A172 (cell line): Measurements from ENCODE around the gene PRKD2. TPM values are rescaled to one million over a fixed set of nuclear protein-coding genes. Genes with fewer than 3 reads are reported as not detected.

Source experiments
- DNase-seq: peaks from one replicate; pipeline ENCODE4 v3.0.0-alpha.2; 2015; ENCODE audit warnings: low spot score
- total RNA-seq: library from RNA; depleted of rRNA; stranded (reverse); fragments of >200 nt; shearing (Covaris generic); gene quantifications from 2 replicates; pipeline ENCODE4 v1.2.3, GENCODE V29; 2014

Gene PRKD2
- total RNA-seq, 1 experiment from 2014 or later, result 18.8 TPM

DNA sequence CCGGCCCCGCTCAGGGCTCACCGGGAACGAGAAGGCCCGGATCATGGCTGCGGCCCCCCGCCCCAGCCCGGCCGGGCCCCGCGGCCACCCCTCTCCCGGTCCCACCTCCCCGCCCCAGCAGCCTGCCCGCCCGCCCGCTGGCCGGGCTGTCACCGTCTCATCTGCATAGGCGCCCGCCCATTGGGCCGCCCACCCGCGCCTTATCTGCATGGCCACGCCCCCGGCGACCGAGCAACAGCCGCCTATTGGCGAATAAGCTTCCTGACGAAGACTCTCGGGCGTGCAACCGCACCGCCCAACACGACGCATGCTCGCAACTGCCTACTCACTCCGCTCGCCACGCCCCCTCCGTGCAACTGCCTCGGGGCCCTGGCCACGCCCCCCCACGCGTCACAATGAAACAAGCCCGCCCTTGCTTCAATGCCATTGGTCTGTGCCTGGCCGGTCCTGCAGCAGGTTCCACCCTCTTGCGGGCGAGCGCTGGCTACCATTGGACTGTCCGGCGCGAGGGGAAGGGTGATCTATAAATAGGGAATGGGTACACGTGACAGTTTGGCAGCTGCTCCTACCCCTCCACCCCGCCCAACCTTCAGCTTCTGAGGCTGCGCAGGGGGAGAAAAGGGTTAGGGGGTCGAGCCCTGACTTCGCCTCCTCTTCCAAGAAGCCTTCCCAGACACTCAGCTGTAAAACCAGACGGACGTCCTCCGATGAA, 55.7 kb downstream of the PRKD2 start, which contains the start of gene DACT3:
DACT3 (minus strand) TSS at position 163 of the 712 bp plus-strand sequence; CDS start at position 45, 118 bp downstream.
- DNase-seq, result peak; percentile 95

DNA sequence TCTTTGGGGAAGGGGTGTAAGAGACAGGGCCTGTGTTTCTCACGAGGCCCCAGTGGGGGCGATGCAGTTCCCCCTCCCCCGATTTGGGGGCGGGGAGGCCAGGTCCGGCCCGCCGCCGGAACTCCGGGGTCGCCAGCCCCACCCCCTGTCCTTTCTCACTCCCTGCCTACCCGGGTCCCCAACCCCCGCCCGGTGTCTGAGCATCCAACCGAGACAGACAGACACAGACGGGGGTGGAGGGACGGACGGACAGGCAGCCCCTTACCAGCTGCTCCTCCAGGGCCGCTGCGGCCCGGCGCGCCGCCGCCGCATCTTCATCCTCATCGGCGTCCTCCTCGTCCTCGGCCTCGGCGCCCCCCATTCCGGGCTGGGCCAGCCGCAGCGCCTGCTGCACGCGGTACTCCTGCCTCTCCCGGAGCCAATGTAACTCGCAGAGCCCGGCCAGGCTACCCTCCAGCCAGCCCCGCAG, 56.3 kb downstream of the PRKD2 start:
- no peak for DNase-seq

DNA sequence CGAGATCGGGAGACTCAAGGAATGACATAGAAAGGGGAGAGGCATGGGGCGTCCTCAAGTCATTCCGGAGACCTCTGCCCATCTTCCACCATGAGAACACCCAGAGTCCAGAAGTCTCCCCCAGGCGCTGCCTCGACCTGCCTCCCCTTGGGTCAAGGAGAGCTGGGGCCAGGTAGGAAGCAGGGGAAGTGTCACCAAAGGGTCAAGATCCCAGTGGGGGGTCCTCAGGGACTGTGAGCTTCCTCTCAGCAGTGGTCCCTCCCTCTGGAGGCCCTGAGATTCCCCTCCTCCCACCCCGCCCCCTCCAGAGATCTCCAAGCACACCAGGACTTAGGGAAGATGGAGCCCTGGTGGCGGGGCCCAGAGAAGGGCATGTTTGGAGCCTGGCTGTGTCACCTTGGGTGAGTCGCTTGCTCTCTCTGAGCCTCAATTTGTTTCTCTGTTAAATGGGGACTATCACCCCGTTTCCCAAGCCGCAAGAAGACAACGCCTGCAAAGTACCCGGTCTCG, 56.9 kb downstream of the PRKD2 start:
- no peak for DNase-seq

DNA sequence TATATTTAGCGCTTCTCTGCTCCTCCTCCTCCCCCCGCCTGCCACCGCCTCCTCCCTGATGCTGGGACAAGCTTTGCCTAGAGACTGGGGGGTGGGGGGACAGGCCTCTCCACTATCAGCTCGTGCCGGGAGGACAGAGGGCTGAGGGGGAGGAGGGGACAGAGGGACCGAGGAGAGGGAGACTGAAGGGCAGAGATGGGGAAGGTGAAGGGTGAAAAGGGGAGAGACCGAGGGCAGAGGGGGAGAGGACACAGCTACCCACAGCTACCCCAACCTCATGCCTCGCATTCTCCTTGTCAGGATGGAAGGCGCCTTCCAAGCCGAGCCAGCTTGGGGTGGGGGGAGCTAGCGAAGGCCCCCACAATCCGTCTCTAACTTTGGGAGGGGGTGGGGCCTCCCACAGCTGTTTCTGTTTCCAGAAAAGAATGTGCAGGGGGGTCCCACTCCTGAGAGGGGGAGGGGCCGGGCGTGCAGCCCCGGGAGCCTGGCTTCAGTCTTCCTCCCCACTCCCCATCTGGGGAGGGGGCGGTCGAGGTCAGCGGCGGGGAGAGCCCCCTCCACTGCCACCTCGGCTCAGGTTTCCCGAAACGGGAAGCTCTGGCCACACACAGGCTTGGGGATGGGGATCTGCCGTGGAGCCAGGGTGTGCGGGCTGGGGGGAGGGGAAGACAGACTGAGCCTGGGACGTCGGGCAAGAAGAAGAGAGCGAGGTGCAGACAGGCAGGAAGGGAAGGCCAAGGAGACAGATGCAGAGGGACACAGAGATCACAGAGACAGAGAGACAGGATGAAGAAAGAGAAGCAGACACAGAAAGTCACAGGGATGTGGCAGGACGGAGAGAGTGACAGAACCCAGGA, 57.5 kb downstream of the PRKD2 start:
- no peak for DNase-seq

DNA sequence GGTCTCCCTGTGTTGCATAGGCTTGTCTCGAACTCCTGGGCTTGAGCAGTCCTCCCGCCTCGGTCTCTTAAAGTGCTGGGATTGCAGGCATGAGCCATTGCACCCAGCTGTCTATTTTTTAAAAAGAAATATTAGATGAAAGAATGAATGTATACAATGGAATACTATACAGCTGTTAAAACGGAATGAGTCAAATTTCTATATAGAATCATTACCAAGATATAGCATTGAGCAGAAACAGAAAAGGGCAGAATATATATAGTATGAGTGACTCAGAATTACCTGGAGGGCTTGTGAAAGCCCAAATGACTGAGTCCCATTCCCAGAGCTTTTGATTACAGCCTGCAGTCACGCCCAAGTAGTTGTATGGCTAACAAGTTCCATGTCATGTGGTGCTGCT, 60.4 kb downstream of the PRKD2 start:
- no peak for DNase-seq

DNA sequence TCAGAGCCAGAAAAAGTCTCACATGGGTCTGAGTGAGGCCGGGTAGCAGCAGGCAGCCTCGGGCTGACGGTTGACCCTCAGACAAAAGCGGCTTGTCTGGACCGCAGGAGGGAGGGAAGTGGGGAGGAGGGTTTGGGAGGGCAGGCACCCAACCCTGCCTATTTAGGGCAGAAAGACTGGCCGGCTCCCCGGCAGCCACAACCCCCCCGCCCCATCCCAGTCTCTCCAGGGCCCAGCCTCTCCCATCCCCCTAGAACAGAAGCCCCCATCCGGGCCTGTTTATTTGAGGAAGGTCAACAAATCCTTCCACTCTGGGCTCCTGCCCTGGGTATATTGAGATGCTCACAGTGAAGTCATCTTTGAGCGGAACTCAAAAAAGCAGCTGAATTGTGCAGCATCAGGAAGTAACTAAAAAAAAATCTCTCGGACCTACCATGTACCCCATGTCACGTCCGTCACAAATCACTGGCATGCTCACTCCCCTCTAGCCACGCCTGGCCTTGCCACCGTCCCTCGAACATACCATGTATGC, 62.2 kb downstream of the PRKD2 start:
- no peak for DNase-seq

DNA sequence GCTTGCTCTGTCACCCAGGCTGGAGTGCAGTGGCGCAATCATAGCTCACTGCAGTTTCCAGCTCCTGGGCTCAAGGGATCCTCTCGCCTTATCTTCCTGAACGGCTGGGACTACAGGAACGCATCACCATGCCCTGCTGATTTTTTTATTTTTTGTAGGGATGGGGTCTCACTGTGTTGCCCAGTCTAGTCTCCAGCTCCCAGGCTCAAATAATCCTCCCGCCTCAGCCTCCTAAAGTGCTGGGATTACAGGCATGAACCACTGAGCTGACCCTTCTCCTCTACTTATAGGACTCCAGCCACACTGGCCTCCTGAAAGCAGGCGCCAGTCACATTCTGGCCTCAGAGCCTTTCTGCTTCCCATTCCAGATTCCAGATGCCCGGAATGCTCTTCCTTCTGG, 66.5 kb downstream of the PRKD2 start:
- no peak for DNase-seq

DNA sequence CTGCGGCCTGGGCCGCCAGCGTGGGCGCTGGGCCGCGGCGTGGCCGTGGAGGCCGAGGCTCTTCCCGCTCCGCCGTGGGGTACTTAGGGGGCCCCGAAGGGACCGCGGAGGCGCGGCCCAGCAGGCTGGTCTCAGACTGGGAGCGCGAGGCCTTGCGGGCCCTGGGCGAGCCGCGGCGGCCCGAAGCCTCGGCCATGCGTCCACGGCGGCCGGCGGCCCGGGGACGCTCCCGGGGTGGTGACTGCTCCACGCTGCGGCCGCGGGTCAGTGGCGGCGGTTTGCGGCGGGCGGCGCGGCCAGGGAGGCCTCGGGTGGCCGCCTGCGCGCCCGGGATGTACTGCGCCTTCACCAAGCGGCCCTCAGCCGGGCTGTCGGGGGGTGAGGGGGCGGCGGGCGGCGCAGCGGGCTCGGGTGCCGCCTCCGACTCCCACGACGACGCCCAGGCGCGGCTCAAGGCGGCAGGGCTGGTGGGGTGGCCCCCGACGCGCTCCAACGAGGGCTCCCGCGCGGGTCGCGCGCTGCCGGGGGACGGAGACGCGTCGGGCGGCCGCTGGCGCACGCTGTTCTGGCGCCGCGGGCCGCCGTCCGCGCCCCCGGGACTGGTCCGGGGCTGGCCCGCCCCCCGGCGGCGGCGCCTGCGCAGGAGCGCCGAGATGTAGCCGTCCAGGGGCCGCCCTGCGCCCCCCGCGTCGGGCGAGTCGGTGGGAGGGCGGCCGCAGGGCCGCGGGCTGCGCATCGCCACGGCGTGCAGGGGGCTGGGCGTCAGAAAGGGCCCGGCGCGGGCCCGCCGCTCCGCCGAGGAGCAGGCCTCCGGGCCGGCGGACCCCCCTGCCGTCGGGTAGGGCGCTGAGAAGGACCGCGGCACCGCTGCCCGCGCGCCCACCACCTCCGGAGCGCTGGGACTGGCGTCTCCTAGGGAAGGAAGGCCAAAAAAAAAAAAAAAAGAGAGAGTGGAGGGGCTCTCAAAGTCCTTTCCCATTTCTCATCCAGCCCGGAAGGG, 67.7 kb downstream of the PRKD2 start:
- no peak for DNase-seq

DNA sequence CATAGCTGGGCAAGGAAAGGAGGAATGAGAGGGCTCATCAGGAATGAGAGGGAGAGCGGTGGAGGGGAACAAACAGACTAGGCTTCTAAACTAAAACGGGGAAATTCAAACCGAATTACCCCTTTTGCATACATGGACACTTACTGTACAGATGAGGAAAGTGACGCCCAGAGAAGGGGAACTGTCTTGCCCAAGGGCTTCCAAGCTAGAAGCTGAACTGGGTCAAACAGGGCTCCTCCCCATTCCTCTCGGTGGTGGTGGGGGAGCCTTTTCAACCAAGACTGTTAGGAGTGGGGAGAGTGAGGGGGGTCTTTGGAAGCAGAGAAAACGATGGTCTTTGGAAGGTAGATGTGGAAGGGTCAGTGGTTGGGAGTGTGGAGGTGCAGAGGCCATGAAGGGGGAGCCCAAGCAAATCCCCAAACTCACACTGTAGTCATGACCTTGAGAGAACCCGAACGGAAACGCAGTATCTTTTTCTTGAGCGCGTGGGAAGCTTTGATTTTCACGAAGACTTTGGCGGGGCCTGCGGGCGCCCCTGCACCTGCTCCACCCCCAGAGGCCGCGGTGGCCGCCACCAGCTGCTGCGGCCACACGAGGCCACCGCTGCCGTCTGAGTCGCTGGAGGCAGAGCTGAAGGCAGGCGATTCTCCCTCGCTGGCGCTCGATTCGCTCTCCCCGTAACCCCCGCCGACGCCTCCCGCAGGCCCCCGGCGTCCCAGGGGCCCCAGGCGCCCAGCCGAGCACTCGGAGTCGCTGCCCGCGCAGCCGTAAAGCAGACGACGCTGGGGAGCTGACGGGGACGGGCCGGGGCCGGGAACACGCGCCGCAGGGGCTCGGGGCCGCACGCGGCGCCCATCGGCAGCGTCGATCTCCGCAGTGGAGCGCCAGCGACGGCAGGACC, 68.6 kb downstream of the PRKD2 start:
- no peak for DNase-seq

DNA sequence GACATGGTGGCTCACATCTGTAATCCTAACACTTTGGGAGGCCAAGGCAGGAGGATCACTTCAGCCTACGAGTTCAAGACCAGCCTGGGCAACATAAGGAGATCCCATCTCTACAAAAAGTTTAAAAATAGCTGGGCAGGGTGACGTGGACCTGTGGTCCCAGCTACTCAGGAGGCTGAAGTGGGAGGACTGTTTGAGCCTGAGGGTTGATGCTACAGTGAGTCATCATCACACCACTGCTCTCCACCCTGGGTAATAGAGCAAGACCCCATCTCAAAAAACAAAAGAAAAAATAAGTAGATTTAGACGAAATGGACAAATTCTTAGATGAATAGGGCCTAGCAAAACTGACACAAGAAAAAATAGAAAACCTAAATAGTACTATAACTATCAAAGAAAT, 70.5 kb downstream of the PRKD2 start:
- DNase-seq, result no peak

DNA sequence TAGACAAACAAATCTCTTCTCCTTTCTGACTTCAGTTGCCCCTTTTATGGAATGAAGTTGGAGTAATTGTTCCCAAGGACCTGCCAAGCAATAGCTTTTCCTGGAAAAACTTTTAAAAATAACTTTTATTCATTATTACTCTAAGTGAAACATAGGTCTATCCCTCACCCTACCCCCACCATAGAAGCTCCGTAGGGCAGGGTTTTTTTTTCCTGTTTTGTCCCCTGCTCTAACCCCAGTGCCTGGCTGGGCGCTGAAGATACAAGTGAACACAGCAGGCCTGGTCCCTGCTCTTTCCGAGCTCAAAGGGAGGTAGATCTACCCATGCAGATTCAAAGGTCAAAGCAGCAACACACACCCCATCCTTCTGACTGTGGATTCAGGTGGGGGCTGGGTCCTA, 72.2 kb downstream of the PRKD2 start:
- no peak for DNase-seq

DNA sequence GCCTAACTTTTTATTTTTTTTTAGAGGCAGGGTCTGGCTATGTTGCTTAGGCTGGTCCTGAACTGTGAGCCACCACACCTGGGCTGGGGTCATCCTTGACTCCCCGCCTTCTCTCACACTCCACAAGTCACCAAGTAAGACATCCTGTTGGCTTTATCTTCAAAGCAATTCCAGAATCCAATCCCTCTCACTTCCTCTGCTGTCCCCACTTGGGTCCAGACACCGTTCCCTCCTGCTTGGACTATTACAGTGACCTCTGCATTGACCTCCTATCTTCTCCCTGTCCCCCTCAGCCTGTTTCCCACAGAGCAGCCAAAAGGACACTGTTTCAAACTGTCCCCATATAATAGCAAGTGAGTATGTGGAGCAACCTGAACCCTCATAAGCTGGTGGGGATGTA, 76.3 kb downstream of the PRKD2 start:
- no peak for DNase-seq

DNA sequence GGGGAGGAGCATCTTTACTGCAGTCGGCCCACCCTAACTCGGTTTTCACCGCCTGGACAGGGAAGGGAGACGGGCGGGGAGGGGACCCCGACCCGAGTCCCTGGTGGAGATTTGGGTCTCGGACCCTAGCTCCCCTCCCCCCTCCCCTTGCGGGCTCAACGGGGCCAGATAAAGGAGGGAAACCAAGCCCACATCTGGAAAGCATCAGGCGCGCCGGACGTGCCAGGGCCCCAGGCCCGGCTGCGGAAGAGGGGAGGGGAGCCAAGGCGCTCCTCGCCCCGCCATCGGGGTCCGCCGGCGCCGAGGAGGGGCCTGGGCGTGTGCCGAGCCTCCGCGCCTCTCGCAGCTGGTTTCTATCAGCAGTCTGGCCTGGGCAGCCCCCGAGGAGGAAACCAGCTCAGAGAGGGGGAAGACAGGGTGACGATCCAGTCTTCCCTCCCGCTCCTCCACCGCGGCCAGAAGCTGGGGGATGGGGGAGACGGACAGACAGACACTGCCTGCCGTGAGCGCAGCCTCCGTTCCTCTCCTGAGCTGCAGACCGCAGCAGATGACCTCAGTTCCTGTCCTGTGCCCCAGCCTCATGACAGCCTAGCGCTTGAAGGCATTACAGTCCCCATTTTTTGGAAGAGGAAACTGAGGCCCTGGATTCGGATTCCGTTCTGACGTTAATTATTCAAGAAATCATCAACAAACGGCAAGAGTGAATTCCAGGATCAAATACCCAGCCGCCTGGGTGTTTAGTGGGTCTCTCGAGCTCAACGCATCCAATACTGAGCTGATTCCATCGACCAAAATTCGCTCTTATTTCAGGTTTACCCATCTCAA, 77.3 kb downstream of the PRKD2 start:
- DNase-seq, result peak; percentile 23

DNA sequence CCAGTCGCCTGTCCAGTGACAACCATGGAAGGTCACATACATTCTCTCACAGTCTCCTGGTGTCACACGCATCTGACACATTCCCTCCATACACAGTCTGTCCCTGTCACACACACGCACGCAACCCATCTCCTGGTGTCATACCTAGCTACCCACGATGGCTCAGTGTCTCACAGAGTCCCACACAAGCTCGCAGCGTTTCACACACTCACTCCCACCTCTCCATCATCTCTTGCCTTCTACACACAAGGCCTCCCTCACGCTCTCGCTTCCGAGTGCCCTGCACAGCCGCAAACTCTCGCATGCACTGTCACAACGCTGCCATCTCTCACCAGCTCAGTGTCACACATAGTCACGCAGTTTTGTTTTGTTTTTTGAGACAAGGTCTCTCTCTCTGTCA, 79.7 kb downstream of the PRKD2 start:
- no peak for DNase-seq

DNA sequence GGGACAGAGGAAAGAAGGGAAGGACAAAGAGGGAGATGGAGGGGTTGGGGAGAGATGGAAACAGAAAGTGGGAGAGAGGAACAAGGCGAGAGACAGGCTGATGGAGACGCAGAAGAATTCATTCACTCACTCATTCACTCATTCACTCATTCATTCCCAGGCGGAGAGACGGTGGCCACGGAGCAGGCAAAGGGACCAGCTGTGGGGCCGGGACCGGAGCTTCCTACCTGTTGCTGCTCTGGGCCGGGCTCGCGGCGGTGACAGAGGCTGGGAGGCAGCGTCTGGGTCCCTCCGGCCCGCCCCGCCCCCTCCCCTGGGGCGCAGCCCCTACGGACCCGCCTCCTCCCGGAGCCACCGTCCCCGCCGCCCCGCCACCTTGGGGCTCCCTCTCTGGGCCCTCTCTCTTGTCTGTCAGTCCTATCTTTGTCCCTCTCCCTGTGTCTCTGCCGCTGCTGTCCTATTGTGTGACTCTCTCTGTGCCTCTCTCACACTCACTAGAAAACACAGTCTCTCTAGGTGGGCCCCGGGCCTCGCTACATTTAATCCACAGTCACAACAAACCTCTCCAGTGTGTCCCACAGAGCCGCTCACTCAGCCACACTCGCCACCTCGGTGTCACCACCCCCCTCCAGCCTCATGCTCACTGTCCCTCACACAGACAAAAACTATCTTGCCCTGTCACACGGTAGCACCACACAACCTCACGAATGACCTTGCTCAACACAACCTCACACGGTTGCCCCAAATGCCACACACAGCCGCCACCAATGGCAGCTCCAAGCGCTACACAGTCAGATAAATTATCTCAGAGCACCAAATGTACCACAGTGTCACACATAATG, 80.8 kb downstream of the PRKD2 start, which contains the start of gene GNG8:
GNG8 (minus strand) TSS at position 283 of the 842 bp plus-strand sequence. CDS start 1,520 bp downstream, outside the sequence.
- no peak for DNase-seq

DNA sequence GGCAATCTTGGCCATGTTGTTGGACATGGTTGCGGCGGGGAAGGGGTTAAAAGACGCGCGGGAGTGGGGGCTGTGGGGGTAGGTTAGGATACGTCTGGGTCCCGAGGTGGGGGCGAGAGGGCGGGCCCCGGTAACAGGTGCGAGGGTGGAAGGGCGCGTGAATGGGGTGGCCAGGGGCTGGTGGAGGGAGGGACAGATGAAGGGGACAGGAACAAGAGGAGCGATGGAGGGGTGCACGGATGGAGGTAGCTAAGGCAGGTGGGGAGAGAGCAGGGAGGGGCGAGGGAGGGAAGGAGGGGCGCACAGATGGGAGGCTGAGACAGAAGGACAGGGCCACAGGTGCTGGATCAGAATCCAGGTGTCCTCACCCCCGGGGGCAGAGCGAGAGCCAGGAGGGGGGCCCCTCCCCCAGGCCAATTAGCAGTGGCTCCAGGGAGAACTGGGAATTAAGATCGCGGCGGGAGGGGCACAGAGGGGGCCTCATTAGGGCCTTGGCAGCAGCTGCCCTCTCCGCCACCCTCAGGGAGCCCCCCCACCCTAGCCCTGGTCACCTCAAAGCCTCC, 82.2 kb downstream of the PRKD2 start:
- no peak for DNase-seq

DNA sequence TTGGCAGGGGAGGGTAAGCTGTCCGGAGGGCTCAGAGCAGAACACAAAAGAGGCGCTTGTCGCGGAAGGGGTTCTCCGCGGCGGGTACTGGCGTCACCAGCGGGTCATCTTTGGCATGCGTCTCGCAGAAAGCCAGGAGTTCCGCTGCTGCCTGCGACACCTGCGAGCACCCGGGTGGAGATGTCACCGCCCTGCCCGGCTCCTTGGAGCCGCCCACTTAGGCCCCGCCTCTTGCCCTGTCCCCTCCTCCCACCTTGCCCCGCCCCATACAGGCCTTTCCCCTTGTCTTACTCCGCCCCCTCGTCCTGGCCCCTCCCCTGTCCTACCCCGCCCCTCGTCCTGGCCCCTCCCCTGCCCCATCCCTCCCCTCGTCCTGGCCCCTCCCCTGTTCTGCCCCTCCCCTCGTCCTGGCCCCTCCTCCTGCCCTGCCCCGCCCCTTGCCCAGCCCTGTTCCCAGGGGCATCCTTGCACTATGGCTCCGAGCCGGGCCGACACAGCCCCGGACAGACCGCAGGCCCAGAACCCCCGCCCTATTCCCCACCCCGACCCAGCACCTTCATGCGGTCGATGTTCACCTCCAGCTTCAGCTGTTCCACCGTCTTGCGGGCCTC, 82.8 kb downstream of the PRKD2 start:
- DNase-seq, result peak; percentile 65
